ENCODE data around the gene TMEFF2. TPM values are rescaled to one million over a fixed set of nuclear protein-coding genes. Genes with fewer than 3 reads are reported as not detected.

Gene TMEFF2
- total and polyA plus RNA-seq, 2 experiments from 2014 or later = 0.15 to 1.3 TPM

GRCh38 chr2:192016265-192016664, 178.5 kb downstream of the TMEFF2 start:
- no peak overlapping the region for H3K27ac ChIP-seq
- H3K27me3 ChIP-seq = no peaks in the 10 kb centered on the region
- no peaks in the 10 kb centered on the region for H3K9me3 ChIP-seq (ENCODE audit: low read depth)
- H3K36me3 ChIP-seq = no peaks in the 10 kb centered on the region
- TF ChIP-seq, protein P1, sequence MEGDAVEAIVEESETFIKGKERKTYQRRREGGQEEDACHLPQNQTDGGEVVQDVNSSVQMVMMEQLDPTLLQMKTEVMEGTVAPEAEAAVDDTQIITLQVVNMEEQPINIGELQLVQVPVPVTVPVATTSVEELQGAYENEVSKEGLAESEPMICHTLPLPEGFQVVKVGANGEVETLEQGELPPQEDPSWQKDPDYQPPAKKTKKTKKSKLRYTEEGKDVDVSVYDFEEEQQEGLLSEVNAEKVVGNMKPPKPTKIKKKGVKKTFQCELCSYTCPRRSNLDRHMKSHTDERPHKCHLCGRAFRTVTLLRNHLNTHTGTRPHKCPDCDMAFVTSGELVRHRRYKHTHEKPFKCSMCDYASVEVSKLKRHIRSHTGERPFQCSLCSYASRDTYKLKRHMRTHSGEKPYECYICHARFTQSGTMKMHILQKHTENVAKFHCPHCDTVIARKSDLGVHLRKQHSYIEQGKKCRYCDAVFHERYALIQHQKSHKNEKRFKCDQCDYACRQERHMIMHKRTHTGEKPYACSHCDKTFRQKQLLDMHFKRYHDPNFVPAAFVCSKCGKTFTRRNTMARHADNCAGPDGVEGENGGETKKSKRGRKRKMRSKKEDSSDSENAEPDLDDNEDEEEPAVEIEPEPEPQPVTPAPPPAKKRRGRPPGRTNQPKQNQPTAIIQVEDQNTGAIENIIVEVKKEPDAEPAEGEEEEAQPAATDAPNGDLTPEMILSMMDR (IDR thresholded peaks at IDR 0.05; ENCODE audit: low read depth, low read length) = no peak
- no peak overlapping the region for H3K4me3 ChIP-seq
- no peak for DNase-seq (ENCODE audit: low read depth in 1 of 2, low spot score in 1 of 2)
- no peaks in the 10 kb centered on the region for H3K4me1 ChIP-seq (ENCODE audit: low read depth)

DNA sequence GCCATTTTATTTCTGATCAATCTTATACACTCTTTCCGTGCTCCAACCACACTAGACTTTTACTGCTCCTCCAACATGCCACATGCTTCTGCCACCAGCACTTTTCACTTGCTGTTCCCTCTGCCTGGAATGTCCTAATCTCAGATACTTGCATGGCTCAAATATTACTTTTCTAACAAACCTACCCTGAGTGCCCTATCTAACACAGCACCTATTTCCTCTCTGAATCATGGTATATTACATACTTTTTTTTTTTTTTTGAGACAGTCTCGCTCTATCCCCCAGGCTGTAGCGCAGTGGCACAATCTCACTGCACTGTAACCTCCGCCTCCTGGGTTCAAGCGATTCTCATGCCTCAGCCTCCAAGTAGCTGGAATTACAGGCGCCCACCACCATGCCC, 181.5 kb downstream of the TMEFF2 start:
- H3K9me3 ChIP-seq (ENCODE audit: low read depth) = no peaks in the 10 kb centered on the region
- no peaks in the 10 kb centered on the region for H3K27me3 ChIP-seq
- DNase-seq (ENCODE audit: low read depth in 1 of 2, low spot score in 1 of 2) = no peak
- no peaks in the 10 kb centered on the region for H3K4me1 ChIP-seq (ENCODE audit: low read depth)
- no peak overlapping the region for H3K27ac ChIP-seq
- H3K4me3 ChIP-seq = no peak overlapping the region
- no peaks in the 10 kb centered on the region for H3K36me3 ChIP-seq
- TF ChIP-seq, protein P1 (IDR thresholded peaks at IDR 0.05; ENCODE audit: low read depth, low read length) = no peak

DNA sequence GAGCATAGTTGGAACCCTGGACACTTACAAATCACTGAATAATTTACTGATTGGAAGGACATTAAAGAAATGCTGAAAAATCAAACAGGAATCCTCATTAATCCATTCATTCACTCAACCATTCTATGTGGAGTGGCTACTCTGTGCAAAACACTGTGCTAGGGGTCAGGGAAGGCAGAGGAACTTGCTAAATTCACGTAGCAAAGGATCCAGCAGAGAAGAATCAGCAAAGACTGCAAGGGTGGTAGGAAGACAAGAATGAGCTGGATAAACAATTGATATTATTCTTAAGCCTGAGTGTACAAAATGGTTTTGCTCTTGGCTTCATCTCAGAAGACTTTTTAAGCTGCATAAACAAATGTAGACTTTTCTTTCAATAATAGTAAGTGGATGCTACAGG, 183.5 kb downstream of the TMEFF2 start:
- H3K27ac ChIP-seq = no peak overlapping the region
- no peaks in the 10 kb centered on the region for H3K9me3 ChIP-seq (ENCODE audit: low read depth)
- no peaks in the 10 kb centered on the region for H3K36me3 ChIP-seq
- TF ChIP-seq, protein P1 (IDR thresholded peaks at IDR 0.05; ENCODE audit: low read depth, low read length) = no peak
- H3K27me3 ChIP-seq = no peaks in the 10 kb centered on the region
- H3K4me3 ChIP-seq = no peak overlapping the region
- DNase-seq (ENCODE audit: low read depth in 1 of 2, low spot score in 1 of 2) = no peak
- H3K4me1 ChIP-seq (ENCODE audit: low read depth) = no peaks in the 10 kb centered on the region

DNA sequence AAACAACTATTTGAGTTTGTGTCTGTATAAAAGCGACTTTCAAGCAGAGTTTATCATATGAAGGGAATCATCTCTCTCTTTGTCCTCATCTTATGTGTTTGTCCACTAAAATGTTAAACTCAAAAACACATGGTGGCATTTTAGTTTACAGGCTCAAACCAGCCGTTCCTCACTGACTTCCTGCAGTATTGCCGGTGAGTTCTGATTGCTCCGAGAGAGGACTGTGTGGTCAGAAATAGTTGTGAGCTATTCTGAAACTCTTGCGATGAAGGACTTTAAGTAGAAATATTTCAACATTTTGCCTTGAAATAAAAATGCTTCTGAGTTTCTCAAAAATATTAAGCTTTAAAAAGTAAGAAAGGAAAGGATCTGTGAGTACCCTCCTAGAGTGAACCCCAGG, 184.7 kb downstream of the TMEFF2 start:
- H3K4me1 ChIP-seq (ENCODE audit: low read depth) = peaks cover under 1% of the 10 kb centered on the region
- H3K27me3 ChIP-seq = no peaks in the 10 kb centered on the region
- TF ChIP-seq, protein P1 (IDR thresholded peaks at IDR 0.05; ENCODE audit: low read depth, low read length) = no peak
- DNase-seq (ENCODE audit: low read depth in 1 of 2, low spot score in 1 of 2) = no peak
- H3K36me3 ChIP-seq = no peaks in the 10 kb centered on the region
- H3K4me3 ChIP-seq = no peak overlapping the region
- H3K27ac ChIP-seq = no peak overlapping the region
- H3K9me3 ChIP-seq (ENCODE audit: low read depth) = no peaks in the 10 kb centered on the region

- peaks cover 4% of the 10 kb centered on the region for H3K4me1 ChIP-seq (ENCODE audit: low read depth)
- H3K36me3 ChIP-seq = no peaks in the 10 kb centered on the region
- no peak overlapping the region for H3K27ac ChIP-seq
- no peaks in the 10 kb centered on the region for H3K9me3 ChIP-seq (ENCODE audit: low read depth)
- peak; percentile 5 to 46 for DNase-seq (ENCODE audit: low read depth in 1 of 2, low spot score in 1 of 2)
- H3K4me3 ChIP-seq = no peak overlapping the region
- no peaks in the 10 kb centered on the region for H3K27me3 ChIP-seq
- TF ChIP-seq, protein P1 (IDR thresholded peaks at IDR 0.05; ENCODE audit: low read depth, low read length) = no peak
These were observed 187.0 kb downstream of the TMEFF2 start for GRCh38 chr2:192007581-192008228.

Measured in cardiac muscle cell (in vitro differentiated cells and primary cell).